Prostate gland (tissue), 2 donors: ENCODE measurements around the gene IL11RA. TPM values are rescaled to one million over a fixed set of nuclear protein-coding genes. Genes with fewer than 3 reads are reported as not detected.

Source experiments
- DNase-seq: peaks from one replicate; pipeline ENCODE4 v3.0.0-alpha.2; 2019; ENCODE audit warnings: low spot score
- H3K27ac ChIP-seq, 2 donors: fragments of 200-600 bp; sonication (generic); 2 replicates each; pipeline ENCODE4 v1.5.1; 2017 to 2019
- H3K27me3 ChIP-seq: fragments of 200-600 bp; sonication (generic); replicated peaks from 2 replicates; pipeline ENCODE4 v1.5.1; 2019; ENCODE audit not compliant: insufficient read depth
- H3K36me3 ChIP-seq, 2 donors: fragments of 200-600 bp; sonication (generic); 1 replicate in 1 of 2; 2 replicates in 1 of 2; pipeline versions ENCODE4 v1.5.1 to v1.8.1; 2017 to 2019
- H3K4me1 ChIP-seq: fragments of 200-600 bp; sonication (generic); replicated peaks from 2 replicates; pipeline ENCODE4 v1.5.1; 2019
- H3K4me3 ChIP-seq, 2 donors: fragments of 200-600 bp; sonication (generic); 2 replicates each; pipeline ENCODE4 v1.5.1; 2017 to 2019
- H3K9me3 ChIP-seq: fragments of 200-600 bp; sonication (generic); 2 replicates; pipeline ENCODE4 v1.5.1; 2017
- POLR2A ChIP-seq: fragments of 450-650 bp; IDR thresholded peaks from one replicate; pipeline ENCODE4 v1.6.1; 2016; ENCODE audit warnings: antibody characterized with exemption, mild to moderate bottlenecking
- POLR2AphosphoS5 ChIP-seq: sonication (generic); formaldehyde crosslinking; IDR thresholded peaks from one replicate; pipeline ENCODE4 v1.6.1; 2017; ENCODE audit warnings: antibody characterized with exemption
- WGBS: methylation state at CpG from one replicate; pipeline ENCODE4 v1.1.5; 2018; 5-methylcytosine and 5-hydroxymethylcytosine counted together
- intact Hi-C: fragments of 100-400 bp; cut with DNase I; formaldehyde crosslinking; loops from one replicate; pipeline ENCODE4 v1.14.2; 2022
- small RNA-seq, 2 donors: library from RNA; depleted of rRNA; stranded (forward); fragments of <200 nt; gene quantifications; one replicate each; pipeline ENCODE3, GENCODE V24; 2016
- total RNA-seq, 2 donors: library from RNA; depleted of rRNA; stranded (reverse); fragments of >200 nt; gene quantifications; one replicate each; pipeline ENCODE4 v1.1.0, GENCODE V29; 2016
- TF ChIP-seq, protein P1 (sequence below), 4 experiments: fragments of 200-600 bp in 2 of 4; fragments of 450-650 bp in 2 of 4; sonication (generic) in 2 of 4; IDR thresholded peaks; 1 replicate in 3 of 4; 2 replicates in 1 of 4; pipeline ENCODE4 v1.5.1; 2016 to 2019; ENCODE audit warnings: antibody characterized with exemption in 4 of 4, mild to moderate bottlenecking in 2 of 4, moderate library complexity in 2 of 4

Gene IL11RA
- total RNA-seq, 2 donors from 2014 or later: 25.8 to 73.5 TPM

- intact Hi-C loops: loop anchor here (10.0 kb wide), 1 partner anchor 278 kb away; the partner anchor contains the start of gene DNAJB5
- TF ChIP-seq POLR2A (no peak), POLR2AphosphoS5 (no peak)
- TF ChIP-seq, protein P1, sequence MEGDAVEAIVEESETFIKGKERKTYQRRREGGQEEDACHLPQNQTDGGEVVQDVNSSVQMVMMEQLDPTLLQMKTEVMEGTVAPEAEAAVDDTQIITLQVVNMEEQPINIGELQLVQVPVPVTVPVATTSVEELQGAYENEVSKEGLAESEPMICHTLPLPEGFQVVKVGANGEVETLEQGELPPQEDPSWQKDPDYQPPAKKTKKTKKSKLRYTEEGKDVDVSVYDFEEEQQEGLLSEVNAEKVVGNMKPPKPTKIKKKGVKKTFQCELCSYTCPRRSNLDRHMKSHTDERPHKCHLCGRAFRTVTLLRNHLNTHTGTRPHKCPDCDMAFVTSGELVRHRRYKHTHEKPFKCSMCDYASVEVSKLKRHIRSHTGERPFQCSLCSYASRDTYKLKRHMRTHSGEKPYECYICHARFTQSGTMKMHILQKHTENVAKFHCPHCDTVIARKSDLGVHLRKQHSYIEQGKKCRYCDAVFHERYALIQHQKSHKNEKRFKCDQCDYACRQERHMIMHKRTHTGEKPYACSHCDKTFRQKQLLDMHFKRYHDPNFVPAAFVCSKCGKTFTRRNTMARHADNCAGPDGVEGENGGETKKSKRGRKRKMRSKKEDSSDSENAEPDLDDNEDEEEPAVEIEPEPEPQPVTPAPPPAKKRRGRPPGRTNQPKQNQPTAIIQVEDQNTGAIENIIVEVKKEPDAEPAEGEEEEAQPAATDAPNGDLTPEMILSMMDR (IDR thresholded peaks at IDR 0.05): no peak
- WGBS: 75% methylated on average over 2 of the region's 2 CpGs
- H3K4me3 ChIP-seq: no peak overlapping the region
- DNase-seq: no peak
- no peaks in the 10 kb centered on the region for H3K36me3 ChIP-seq
- H3K27ac ChIP-seq: no peak overlapping the region
- no peaks in the 10 kb centered on the region for H3K27me3 ChIP-seq
- no peaks in the 10 kb centered on the region for H3K4me1 ChIP-seq
- no peaks in the 10 kb centered on the region for H3K9me3 ChIP-seq
Observed at GRCh38 chr9:34707130-34707529, 55.1 kb downstream of the IL11RA start.

- Histone ChIP-seq H3K27ac (no peak overlapping the region), H3K36me3 (no peaks in the 10 kb centered on the region), H3K9me3 (no peaks in the 10 kb centered on the region), H3K27me3 (no peaks in the 10 kb centered on the region), H3K4me3 (no peak overlapping the region), H3K4me1 (no peaks in the 10 kb centered on the region)
- WGBS: 97% methylated on average over 9 of the region's 9 CpGs
- DNase-seq: no peak
- TF ChIP-seq, protein P1 (IDR thresholded peaks at IDR 0.05): no peak
- no peak for TF ChIP-seq POLR2A
- no peak for TF ChIP-seq POLR2AphosphoS5
- intact Hi-C loops: loop anchor here (10.0 kb wide), 1 partner anchor 275 kb away; the partner anchor contains the start of gene DNAJB5
Observed at GRCh38 chr9:34709196-34709978, 57.4 kb downstream of the IL11RA start.

GRCh38 chr9:34710023-34710422 lies 58.0 kb downstream of the IL11RA start, which contains the start of gene CCL21:
CCL21 (minus strand) TSS chr9:34710136; CDS start chr9:34710066, 70 bp downstream.
- no peaks in the 10 kb centered on the region for H3K9me3 ChIP-seq
- H3K36me3 ChIP-seq: no peaks in the 10 kb centered on the region
- no peak for DNase-seq
- H3K27me3 ChIP-seq: no peaks in the 10 kb centered on the region
- H3K27ac ChIP-seq: no peak within 1 kb of the TSS
- H3K4me3 ChIP-seq: no peak within 1 kb of the TSS
- intact Hi-C loops: no loop called here
- 79% methylated on average over 2 of the region's 2 CpGs for WGBS
- H3K4me1 ChIP-seq: no peaks in the 10 kb centered on the region
- TF ChIP-seq POLR2AphosphoS5 (no peak), POLR2A (no peak)
- TF ChIP-seq, protein P1 (IDR thresholded peaks at IDR 0.05): no peak

Small RNA genes within 50 kb of the gene (small RNA-seq; reads per million reads assigned to genes)
- gene CCL27: 0 reads per million in 2 donors

Other genes starting within 250 kb of the IL11RA start
- gene FAM219A, start 193.6 kb upstream of the IL11RA start, total RNA-seq: 10 to 100 TPM; 14.4 to 16.5 TPM
- 1 to 10 TPM in 1 of 2 donors, not detected in 1; 5.6 TPM for gene DNAI1, start 193.4 kb upstream of the IL11RA start, total RNA-seq
- 10 to 100 TPM; 20.9 to 28.2 TPM for gene ENHO, start 129.2 kb upstream of the IL11RA start, total RNA-seq
- 10 to 100 TPM in 1 of 2 donors, 1 to 10 TPM in 1; 2.7 to 13.3 TPM for gene CNTFR, start 62.5 kb upstream of the IL11RA start, total RNA-seq
- gene RPP25L, start 40.1 kb upstream of the IL11RA start, total RNA-seq: 10 to 100 TPM; 52.1 to 53.2 TPM
- 100 to 1,000 TPM in 1 of 2 donors, 10 to 100 TPM in 1; 73.8 to 112 TPM for gene DCTN3, start 31.7 kb upstream of the IL11RA start, total RNA-seq
- 1 to 10 TPM in 1 of 2 donors, not detected in 1; 1.1 TPM for gene ARID3C, start 23.1 kb upstream of the IL11RA start, total RNA-seq
- 100 to 1,000 TPM; 103 to 142 TPM for gene SIGMAR1, start 14.4 kb upstream of the IL11RA start, total RNA-seq
- gene GALT, start 5.5 kb upstream of the IL11RA start, total RNA-seq: 10 to 100 TPM; 55.2 to 55.9 TPM
- gene CCL27, start 10.5 kb downstream of the IL11RA start, total RNA-seq: not detected
- gene CCL19, start 39.1 kb downstream of the IL11RA start, total RNA-seq: 1 to 10 TPM in 1 of 2 donors, not detected in 1; 1.8 TPM
- 10 to 100 TPM in 1 of 2 donors, 1 to 10 TPM in 1; 7.2 to 24.5 TPM for gene CCL21, start 58.0 kb downstream of the IL11RA start, total RNA-seq